Measurements from ENCODE around the gene C3orf20.

The C3orf20 gene

DNA sequence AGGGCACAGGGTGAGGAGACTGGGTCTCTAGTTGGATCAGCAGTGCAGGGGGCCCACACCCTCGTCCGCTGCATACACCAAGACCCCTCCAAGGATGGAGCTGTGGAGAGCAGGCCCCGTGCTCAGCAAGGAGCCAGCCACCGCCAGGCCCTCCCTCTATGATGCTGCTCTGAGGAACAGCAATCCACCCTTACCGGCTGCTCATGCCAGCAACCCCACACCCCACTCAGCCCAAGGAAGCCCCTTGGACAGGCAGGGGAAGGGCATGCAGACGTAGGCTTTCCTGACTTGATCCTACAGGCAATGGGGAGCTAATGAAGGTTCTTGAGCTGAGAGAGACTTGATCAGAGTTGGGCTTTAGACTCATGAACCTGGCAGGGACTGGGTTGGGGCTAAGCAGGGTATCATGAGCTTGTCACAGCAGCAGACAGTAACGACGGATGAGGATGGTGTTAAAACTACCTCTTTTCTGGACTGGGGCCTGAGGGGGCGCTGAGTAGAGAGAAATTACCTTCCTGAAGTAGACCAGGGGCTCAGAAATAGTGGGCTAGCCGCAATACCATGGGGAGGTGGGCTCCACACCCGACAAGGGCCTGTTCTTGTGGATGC, 93.3 kb downstream of the C3orf20 start:
- Histone ChIP-seq H3K36me3 (ENCODE audit: control insufficient read depth, insufficient read depth, low read length) (no peaks in the 10 kb centered on the region), H3K9me3 (ENCODE audit: control insufficient read depth, insufficient read depth, low read length) (no peaks in the 10 kb centered on the region), H3K9ac (ENCODE audit: low read depth, low read length) (no peak overlapping the region), H3K4me3 (ENCODE audit: low read depth, low read length) (no peak overlapping the region), H3K4me1 (ENCODE audit: control insufficient read depth, insufficient read depth, low read length) (peaks cover 5% of the 10 kb centered on the region; the same call in 1 of the 2 replicates), H3K27ac (ENCODE audit: low read depth, low read length) (no peak overlapping the region), H3K27me3 (ENCODE audit: control insufficient read depth, insufficient read depth, low read length) (no peaks in the 10 kb centered on the region)

DNA sequence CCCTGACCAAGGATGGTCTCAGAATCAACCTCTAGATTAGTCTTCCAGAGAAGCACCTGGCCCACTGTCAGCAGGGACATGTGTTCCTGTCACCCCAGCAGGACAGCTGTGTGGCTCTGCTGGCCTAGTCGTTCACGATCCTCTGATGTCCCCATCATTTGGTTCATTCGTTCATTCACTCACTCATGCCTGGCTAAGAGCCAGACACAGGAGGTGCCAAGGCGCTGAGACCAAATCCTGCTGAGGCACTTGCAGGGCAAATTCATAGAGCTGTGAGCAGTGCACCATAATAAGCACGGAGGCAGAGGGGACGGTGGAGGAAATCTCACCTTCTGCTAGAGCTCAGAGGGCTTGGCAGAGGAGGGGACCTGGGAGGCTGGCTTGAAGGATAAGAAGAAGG, 93.9 kb downstream of the C3orf20 start:
- no peak overlapping the region for H3K9ac ChIP-seq (ENCODE audit: low read depth, low read length)
- no peak overlapping the region for H3K4me3 ChIP-seq (ENCODE audit: low read depth, low read length)
- H3K9me3 ChIP-seq (ENCODE audit: control insufficient read depth, insufficient read depth, low read length), result no peaks in the 10 kb centered on the region
- peaks cover 8% of the 10 kb centered on the region for H3K4me1 ChIP-seq (ENCODE audit: control insufficient read depth, insufficient read depth, low read length)
- H3K27ac ChIP-seq (ENCODE audit: low read depth, low read length), result no peak overlapping the region
- no peaks in the 10 kb centered on the region for H3K27me3 ChIP-seq (ENCODE audit: control insufficient read depth, insufficient read depth, low read length)
- no peaks in the 10 kb centered on the region for H3K36me3 ChIP-seq (ENCODE audit: control insufficient read depth, insufficient read depth, low read length)

DNA sequence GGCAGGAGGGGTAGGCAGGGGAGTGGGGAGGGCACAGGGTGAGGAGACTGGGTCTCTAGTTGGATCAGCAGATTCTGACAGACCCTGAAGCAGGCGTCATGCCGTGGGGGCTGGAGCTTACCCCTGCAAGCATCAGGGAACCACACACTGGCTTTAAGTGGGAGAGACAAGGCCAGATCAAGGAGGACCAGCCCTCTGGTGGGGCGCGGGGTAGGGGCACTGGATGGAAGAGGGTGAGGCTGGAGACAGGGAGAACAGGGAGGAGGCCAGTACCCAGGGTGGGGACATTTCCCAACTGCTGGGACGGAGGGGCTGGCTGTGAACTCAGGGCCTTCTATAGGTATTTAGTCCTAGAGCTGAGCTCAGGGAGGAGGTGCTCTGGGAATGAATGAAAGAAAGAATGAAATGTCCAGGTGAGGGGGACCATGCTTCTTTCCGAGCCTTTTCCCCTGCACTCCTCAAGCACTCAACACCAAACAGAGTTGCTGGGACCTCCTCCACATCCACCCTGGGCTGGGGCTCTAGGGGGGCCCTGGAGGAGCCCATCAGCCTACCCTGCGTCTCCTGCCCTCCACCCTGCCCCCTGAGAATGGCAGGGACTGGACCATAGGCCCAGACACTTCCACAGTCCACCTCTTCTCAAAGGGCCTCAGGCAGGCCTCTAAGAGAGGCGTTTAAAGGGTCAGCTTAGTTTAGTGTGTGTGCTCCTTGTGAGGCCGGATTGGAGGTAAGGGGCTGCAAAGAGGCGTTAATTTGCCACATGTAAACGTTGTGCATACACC, 94.8 kb downstream of the C3orf20 start:
- Histone ChIP-seq H3K4me1 (ENCODE audit: control insufficient read depth, insufficient read depth, low read length) (peaks cover 15% of the 10 kb centered on the region), H3K4me3 (ENCODE audit: low read depth, low read length) (no peak overlapping the region), H3K27me3 (ENCODE audit: control insufficient read depth, insufficient read depth, low read length) (no peaks in the 10 kb centered on the region), H3K9me3 (ENCODE audit: control insufficient read depth, insufficient read depth, low read length) (no peaks in the 10 kb centered on the region), H3K36me3 (ENCODE audit: control insufficient read depth, insufficient read depth, low read length) (no peaks in the 10 kb centered on the region), H3K27ac (ENCODE audit: low read depth, low read length) (no peak overlapping the region), H3K9ac (ENCODE audit: low read depth, low read length) (no peak overlapping the region)

DNA sequence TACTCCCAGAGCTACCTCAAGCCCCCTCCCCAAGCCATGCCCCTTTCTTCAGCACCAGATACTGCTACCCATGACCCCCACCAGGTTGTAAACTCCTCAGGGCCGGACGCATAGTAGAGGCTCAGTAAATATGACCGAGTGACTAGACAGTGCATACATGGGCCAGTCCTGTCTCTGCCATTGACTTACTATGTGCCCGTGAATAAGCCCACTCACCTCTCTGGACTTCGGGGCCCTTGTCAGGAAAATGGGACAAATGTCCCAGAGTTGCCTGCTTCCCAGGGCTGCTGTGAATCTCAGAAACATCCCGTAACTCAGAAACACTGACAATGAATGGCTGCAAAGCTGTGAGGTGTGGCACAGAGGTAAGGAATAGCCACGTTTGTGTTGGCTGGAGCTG, 95.7 kb downstream of the C3orf20 start:
- no peaks in the 10 kb centered on the region for H3K36me3 ChIP-seq (ENCODE audit: control insufficient read depth, insufficient read depth, low read length)
- H3K9ac ChIP-seq (ENCODE audit: low read depth, low read length), result no peak overlapping the region
- no peaks in the 10 kb centered on the region for H3K27me3 ChIP-seq (ENCODE audit: control insufficient read depth, insufficient read depth, low read length)
- no peaks in the 10 kb centered on the region for H3K9me3 ChIP-seq (ENCODE audit: control insufficient read depth, insufficient read depth, low read length)
- H3K4me1 ChIP-seq (ENCODE audit: control insufficient read depth, insufficient read depth, low read length), result peaks cover 15% of the 10 kb centered on the region
- no peak overlapping the region for H3K4me3 ChIP-seq (ENCODE audit: low read depth, low read length)
- H3K27ac ChIP-seq (ENCODE audit: low read depth, low read length), result no peak overlapping the region

DNA sequence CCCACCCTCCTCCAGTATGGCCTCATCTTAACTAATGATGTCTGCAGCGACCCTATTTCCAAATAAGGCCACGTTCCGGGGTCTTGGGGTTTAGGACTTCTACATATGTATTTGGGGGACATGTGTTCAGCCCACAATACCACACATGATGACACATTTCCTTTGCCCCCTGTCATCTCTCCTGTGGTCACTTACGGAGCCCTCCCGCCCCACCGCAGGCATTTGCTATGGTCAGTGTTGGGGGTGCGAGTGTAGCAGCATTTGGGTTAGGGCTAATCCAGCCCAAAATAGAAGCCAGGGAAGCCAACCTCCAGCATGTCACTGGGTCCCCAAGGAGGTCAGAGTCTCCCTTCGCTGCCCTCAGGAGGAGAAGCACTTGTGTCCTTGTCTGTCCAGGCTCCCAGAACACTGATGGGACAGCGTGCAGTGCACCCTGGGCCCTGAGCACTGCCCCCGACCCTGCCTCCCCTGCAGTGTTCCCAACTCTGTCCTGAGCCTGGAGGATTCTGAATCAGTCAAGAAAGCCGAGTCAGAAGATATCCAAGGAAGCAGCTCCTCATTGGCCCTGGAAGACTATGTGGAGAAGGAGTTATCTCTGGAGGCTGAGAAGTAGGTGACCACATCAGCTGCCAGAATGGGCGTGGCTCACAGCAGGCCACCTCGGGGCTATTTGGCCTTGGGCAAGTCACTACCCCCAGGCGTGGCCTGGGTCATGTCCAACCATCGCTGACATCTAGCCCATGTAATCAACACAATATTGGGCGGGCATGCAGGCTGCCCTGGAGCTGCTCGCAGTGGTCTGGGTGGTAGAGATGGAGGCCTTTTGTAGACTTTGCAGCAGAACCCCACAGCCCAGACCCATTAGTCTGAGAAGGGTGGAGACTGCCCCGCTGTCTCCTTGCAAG, 96.9 kb downstream of the C3orf20 start:
- Histone ChIP-seq H3K9ac (ENCODE audit: low read depth, low read length) (no peak overlapping the region), H3K4me3 (ENCODE audit: low read depth, low read length) (no peak overlapping the region), H3K4me1 (ENCODE audit: control insufficient read depth, insufficient read depth, low read length) (peaks cover 15% of the 10 kb centered on the region), H3K27ac (ENCODE audit: low read depth, low read length) (no peak overlapping the region), H3K36me3 (ENCODE audit: control insufficient read depth, insufficient read depth, low read length) (no peaks in the 10 kb centered on the region), H3K27me3 (ENCODE audit: control insufficient read depth, insufficient read depth, low read length) (no peaks in the 10 kb centered on the region), H3K9me3 (ENCODE audit: control insufficient read depth, insufficient read depth, low read length) (no peaks in the 10 kb centered on the region)

DNA sequence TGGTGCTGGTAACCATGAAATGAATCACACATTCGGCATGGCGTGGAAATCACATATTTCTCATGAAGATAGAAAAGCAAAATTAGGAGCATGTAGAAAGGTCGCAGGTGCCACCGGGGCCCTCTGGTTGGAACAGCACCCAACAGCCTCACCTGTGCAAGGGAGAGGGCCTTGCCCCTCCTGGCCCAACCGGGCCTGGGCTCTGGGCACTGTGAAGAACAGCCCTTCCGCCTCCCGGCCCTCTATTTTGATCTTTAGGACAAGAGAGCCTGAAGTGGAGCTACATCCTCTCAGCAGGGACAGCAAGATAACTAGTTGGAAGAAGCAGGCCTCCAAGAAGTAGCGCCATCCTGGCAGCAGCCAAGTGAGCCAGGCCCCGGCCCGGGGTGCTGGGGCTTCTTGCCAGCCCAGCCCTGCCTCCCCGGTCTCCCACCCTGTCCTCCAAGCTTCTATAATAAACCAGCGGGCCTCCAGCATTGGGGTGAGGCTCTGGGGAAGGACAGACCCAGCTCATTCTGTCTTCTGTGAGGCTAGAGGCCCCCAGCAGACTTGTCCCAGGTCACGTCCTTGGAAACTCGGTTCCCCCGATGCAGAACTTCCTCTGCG, 97.7 kb downstream of the C3orf20 start:
- no peak overlapping the region for H3K27ac ChIP-seq (ENCODE audit: low read depth, low read length)
- no peaks in the 10 kb centered on the region for H3K27me3 ChIP-seq (ENCODE audit: control insufficient read depth, insufficient read depth, low read length)
- H3K9me3 ChIP-seq (ENCODE audit: control insufficient read depth, insufficient read depth, low read length), result no peaks in the 10 kb centered on the region
- no peaks in the 10 kb centered on the region for H3K36me3 ChIP-seq (ENCODE audit: control insufficient read depth, insufficient read depth, low read length)
- H3K9ac ChIP-seq (ENCODE audit: low read depth, low read length), result no peak overlapping the region
- H3K4me1 ChIP-seq (ENCODE audit: control insufficient read depth, insufficient read depth, low read length), result peaks cover 15% of the 10 kb centered on the region
- no peak overlapping the region for H3K4me3 ChIP-seq (ENCODE audit: low read depth, low read length)

DNA sequence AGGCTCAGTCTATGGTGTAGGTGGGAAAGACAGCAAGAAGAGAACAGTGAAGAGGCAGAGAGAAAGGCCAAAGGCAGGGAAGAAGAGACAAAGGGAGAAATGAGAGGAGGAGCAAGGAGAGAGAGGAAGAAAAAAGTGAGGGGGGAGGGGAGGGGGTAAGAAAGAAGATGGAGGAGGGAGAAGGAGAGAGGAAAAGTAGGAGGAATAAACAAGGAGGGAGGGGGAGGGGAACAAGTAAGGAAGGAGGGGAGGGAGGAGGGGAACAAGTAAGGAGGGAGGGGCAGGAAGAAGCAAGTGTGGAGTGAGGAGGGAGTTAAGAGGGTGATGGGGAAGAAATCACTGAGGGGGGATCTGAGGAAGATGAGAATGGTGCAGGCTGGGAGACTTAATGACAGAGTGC, 98.3 kb downstream of the C3orf20 start:
- H3K27me3 ChIP-seq (ENCODE audit: control insufficient read depth, insufficient read depth, low read length), result no peaks in the 10 kb centered on the region
- H3K9ac ChIP-seq (ENCODE audit: low read depth, low read length), result no peak overlapping the region
- H3K4me1 ChIP-seq (ENCODE audit: control insufficient read depth, insufficient read depth, low read length), result peaks cover 15% of the 10 kb centered on the region
- H3K4me3 ChIP-seq (ENCODE audit: low read depth, low read length), result no peak overlapping the region
- no peaks in the 10 kb centered on the region for H3K36me3 ChIP-seq (ENCODE audit: control insufficient read depth, insufficient read depth, low read length)
- H3K9me3 ChIP-seq (ENCODE audit: control insufficient read depth, insufficient read depth, low read length), result no peaks in the 10 kb centered on the region
- H3K27ac ChIP-seq (ENCODE audit: low read depth, low read length), result no peak overlapping the region

DNA sequence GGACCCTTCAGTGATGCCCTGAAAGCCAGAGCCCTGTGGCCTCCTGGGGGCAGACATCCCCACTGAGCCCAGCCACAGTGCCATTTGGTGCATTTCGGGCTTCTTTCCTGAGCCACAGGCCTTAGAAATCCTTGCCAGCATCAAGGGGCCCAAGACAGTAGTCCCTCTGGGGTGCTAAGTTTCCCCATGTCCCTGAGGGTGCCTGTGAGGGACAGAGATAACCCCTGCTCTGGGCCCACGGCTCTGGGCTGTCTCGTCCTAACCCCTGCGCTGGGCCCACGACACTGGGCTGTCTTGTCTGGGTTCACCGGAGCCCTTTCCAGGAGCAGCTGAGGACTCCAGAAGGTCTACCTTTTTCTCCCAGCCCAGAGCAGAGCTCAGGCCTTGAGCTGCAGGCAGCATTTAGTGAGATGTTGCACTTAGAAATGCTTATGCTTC, 98.8 kb downstream of the C3orf20 start:
- H3K9ac ChIP-seq (ENCODE audit: low read depth, low read length), result no peak overlapping the region
- no peaks in the 10 kb centered on the region for H3K27me3 ChIP-seq (ENCODE audit: control insufficient read depth, insufficient read depth, low read length)
- H3K4me1 ChIP-seq (ENCODE audit: control insufficient read depth, insufficient read depth, low read length), result peaks cover 15% of the 10 kb centered on the region

DNA sequence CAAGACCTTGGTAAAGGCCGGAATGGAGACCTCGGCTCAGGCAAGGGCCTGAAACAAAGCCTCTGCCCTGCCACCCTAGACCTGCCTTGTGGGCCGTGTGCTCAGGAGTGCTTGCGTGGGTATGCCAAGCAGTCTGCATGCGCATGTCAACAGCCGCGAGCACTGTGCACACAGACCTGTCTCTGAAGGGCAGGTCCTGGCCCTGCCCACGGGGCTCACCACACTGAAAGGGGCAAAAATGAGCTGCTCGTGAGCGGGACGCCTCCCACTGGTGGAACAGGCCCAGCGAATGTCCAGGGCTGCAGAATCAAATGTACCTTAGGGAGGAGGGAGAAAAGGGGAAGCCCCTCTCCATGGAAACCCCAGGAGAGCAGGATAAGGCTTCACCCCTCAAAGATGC, 99.5 kb downstream of the C3orf20 start:
- H3K9me3 ChIP-seq (ENCODE audit: control insufficient read depth, insufficient read depth, low read length), result no peaks in the 10 kb centered on the region
- H3K27me3 ChIP-seq (ENCODE audit: control insufficient read depth, insufficient read depth, low read length), result no peaks in the 10 kb centered on the region
- H3K27ac ChIP-seq (ENCODE audit: low read depth, low read length), result no peak overlapping the region
- H3K9ac ChIP-seq (ENCODE audit: low read depth, low read length), result no peak overlapping the region
- H3K4me1 ChIP-seq (ENCODE audit: control insufficient read depth, insufficient read depth, low read length), result peaks cover 15% of the 10 kb centered on the region
- H3K36me3 ChIP-seq (ENCODE audit: control insufficient read depth, insufficient read depth, low read length), result no peaks in the 10 kb centered on the region
- H3K4me3 ChIP-seq (ENCODE audit: low read depth, low read length), result no peak overlapping the region

More for the DNA sequence above, 98.8 kb downstream of the C3orf20 start:
- Histone ChIP-seq H3K27ac (ENCODE audit: low read depth, low read length) (no peak overlapping the region), H3K9me3 (ENCODE audit: control insufficient read depth, insufficient read depth, low read length) (no peaks in the 10 kb centered on the region), H3K4me3 (ENCODE audit: low read depth, low read length) (no peak overlapping the region), H3K36me3 (ENCODE audit: control insufficient read depth, insufficient read depth, low read length) (no peaks in the 10 kb centered on the region)

DNA sequence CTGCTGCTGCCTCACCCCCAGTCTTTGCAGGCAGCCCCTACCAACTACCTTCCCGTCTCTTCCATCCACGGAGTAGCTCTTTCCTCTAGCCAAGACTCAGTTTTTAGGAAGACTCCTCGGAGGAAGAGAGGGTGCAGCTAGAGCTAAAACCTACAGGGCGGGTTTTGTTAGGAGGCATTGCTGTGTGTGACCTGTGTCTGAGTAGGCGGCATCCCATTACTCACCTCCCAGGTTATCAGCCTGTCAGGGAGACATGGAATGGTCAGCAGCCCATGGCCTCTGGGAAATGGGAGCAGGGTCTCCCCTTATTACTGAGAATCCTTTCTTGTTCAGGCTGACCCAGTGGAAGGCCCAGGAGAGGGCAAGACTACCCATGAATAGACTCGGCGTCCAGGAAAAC, 100.1 kb downstream of the C3orf20 start:
- Histone ChIP-seq H3K27ac (ENCODE audit: low read depth, low read length) (no peak overlapping the region), H3K27me3 (ENCODE audit: control insufficient read depth, insufficient read depth, low read length) (no peaks in the 10 kb centered on the region), H3K9me3 (ENCODE audit: control insufficient read depth, insufficient read depth, low read length) (no peaks in the 10 kb centered on the region), H3K4me3 (ENCODE audit: low read depth, low read length) (no peak overlapping the region), H3K9ac (ENCODE audit: low read depth, low read length) (no peak overlapping the region), H3K4me1 (ENCODE audit: control insufficient read depth, insufficient read depth, low read length) (peaks cover 15% of the 10 kb centered on the region), H3K36me3 (ENCODE audit: control insufficient read depth, insufficient read depth, low read length) (no peaks in the 10 kb centered on the region)
